ENCODE measurements around the gene REPS2. TPM values are rescaled to one million over a fixed set of nuclear protein-coding genes. Genes with fewer than 3 reads are reported as not detected.

REPS2 gene
- 0.12 and 0.15 TPM in 2 replicates for total RNA-seq (2014; rRNA removed; shearing (Covaris generic))
- not detected in 2 replicates for polyA plus RNA-seq (2014; cell fraction: nucleus; rRNA removed)

DNA sequence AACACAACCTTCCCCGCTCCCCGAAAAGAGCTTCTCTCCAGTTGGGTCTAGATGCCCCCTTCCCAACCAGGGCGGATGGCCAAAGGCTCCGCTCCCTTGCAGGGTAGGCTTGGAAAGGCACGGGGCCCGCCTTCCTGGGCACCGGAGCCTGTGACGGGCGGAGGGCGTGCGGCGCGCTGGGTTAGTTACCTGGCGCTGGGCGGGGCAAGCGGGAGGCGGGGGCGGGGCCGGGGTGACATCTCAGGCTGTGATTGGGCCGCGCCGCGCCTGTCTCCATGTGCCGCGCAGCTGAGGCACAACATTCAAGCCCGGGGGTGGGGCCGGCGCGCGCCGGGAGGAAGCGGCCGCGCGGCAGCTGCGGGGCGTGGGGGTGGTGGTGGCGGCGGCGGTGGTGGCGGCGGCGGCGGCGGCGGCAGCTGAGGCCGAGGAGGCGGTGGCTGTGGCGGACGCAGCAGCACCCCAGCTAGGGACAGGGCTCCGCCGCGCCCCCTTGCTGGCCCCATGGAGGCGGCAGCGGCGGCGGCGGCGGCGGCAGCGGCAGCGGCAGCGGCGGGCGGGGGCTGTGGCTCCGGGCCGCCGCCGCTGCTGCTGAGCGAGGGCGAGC, at the start of gene REPS2:
Gene REPS2, plus strand, starts transcription at position 298 of the 604 bp plus-strand sequence. Its CDS starts 204 bp downstream, at position 502.
- peak; percentile 68 for DNase-seq (ENCODE audit: extremely low read depth, low read depth)

DNA sequence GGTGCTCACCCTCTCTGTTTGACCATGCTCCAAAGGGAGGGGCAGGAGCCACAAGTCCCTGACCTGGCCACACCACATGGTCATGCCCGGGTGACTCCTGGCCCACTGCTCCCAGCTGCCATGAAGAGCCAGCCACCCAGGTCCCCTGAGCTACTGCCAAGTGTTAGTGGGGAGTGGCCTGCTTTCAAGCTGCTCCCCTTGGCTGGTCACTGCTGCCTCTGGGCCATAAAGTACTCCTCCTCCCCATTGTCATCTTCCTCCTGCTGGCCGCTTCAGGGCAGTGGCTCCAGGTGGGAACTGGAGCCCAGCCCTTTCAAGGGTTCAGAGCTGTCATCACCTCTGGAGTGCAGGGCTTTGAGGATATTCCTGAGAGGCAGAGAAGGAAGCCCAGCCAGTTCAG, 49.0 kb upstream of the REPS2 start:
- no peak for DNase-seq (ENCODE audit: extremely low read depth, low read depth)

DNA sequence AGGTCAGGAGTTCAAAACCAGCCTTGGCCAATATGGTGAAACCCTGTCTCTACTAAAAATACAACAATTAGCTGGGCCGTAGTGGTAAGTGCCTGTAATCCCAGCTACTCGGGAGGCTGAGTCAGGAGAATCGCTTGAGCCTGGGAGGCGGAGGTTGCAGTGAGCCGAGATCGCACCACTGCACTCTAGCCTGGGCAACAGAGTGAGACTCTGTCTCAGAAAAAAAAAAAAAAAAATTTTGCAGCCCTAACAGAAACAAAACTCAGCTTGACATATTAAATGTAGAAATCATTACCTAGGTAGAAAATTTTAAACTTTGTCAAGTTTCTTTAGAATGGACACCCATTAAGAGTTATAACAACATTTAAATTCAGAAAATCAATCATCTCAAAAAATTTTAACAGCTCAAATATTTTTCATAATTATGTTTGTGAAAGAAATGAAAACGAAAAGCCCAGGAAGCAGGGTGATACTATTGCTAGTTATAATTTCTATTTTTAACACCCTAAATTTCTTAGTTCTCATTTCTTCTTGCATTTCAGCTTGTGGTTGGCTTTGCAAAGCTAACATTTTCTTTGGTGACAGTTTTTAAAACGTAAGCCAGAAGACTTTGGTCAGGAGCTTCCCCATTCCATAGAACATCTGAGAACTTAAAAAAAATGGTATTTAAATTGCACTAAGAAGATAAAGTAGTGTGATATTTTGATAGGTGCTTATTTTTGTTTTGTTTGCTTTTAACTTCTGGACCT, 43.0 kb upstream of the REPS2 start:
- DNase-seq (ENCODE audit: extremely low read depth, low read depth), result no peak

DNA sequence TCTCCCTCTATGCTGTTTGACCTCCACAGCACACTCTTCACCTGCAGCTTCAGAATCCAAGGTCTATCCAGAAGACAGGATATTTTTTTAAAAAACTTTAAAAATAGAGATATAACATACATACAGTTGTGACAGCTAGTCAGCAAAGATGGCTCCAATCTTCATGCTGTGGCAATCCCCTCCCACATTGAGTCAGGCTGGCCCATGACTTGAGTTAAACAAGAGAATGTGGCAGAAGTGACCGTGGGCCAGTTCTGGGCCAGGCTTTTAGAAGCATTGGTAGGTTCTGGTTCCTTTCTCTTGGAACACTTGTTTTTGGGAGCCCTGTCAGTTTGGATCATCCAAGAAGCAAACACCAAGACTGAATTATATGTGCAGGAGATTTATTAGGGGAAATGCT, 36.1 kb upstream of the REPS2 start:
- DNase-seq (ENCODE audit: extremely low read depth, low read depth), result no peak

DNA sequence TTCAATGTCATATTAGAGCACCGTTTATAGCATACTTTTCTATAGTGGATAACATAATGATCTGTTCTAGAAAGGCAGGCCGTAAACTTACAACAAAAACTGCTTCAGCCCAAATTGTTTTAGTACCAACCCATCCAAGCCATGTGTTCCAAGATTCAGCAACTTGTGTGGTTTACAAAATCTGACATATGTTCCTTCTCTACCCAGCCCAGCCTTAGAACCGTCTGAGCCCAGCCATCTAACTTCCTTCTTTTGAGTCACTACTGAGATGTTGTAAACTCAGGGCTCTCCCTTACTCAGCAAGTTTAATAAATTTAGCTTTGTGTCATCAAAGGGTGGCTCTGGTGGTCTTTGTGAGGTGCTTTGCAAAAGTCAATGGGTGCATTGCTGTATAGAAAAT, 32.4 kb upstream of the REPS2 start:
- no peak for DNase-seq (ENCODE audit: extremely low read depth, low read depth)

DNA sequence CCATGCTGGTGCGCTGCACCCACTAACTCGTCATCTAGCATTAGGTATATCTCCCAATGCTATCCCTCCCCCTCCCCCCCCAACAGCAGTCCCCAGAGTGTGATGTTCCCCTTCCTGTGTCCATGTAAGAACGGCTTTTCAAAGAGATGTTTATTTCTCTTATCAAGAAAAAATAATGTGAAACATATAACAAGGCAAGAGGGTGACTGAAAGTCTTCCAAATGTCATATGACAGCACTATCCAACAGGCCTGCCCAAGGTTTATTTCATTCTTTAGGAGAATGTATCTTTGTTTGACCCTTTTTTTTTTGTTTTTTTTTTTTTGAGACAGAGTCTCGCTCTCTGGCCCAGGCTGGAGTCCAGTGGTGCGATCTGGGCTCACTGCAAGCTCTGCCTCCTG, 29.9 kb upstream of the REPS2 start:
- DNase-seq (ENCODE audit: extremely low read depth, low read depth), result no peak

DNA sequence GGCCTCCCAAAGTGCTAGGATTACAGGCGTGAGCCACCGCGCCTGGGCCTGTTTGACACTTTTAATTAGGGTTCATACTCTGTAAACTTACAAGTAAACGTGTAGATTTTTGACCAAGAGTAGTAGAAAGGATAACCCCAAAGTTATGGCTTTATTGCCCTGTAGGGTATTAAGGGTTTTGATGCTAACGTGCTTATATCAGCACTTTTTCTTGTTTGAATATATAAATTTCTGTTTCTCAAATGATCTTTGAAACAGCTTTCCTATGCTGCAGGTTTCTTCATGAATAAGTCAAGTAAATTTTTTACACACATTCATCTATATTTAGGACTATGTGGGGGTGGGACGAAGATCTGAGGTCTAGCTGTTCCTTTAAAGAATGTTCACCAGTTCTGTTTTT, 29.3 kb upstream of the REPS2 start:
- DNase-seq (ENCODE audit: extremely low read depth, low read depth), result no peak

DNA sequence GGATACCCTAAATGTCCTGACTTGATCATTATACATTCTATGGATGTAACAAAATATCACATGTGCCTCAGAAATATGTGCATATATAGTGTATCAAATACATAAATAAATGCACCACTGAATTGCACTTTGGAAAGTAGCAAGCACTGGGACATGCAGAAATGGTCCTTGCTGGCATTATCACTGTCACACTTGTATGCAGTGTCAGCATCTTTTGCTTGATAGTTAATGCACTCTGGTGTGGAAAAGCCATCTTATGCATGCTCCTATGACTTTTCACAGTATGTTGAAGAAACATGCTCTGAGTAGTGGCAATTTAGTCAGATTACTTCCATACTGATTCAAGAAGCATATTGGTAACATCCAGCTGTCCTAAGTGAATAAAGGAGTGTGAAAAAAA, 27.5 kb upstream of the REPS2 start:
- no peak for DNase-seq (ENCODE audit: extremely low read depth, low read depth)

DNA sequence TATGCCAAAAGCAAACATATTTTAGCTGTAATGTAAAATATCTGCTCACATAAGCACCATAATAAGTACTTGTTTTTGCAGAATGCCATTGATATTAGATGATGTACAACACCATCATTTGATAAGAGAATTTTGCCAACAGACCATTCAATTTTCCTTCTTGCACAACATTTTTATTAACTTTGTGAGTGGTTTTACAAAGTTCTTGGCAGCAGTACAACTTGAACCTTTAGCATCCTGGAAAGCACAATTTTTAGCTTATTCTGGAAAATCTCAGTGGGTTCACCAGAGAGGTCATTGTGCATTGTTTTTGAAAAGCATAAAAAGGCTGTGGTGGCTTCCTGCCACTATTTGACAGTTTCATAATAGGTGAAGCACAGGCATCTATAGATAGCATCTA, 26.4 kb upstream of the REPS2 start:
- no peak for DNase-seq (ENCODE audit: extremely low read depth, low read depth)

DNA sequence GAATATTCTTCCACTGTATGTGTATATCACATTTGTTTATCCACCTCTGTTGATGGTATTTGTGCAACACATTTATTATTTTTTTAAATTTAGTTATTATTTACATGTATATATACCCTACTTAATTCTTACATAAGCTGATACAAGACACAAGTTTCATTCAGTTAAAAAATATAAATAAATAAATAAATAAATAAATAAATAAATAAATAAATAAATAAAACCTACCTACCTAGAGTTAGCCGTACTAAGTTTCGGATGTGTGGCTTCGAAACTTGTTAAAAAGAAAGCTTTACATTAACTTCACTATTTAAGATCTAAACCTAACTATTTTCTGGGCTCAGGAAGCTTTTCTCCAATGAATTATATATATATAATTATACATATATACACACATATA, 23.3 kb upstream of the REPS2 start:
- DNase-seq (ENCODE audit: extremely low read depth, low read depth), result no peak

DNA sequence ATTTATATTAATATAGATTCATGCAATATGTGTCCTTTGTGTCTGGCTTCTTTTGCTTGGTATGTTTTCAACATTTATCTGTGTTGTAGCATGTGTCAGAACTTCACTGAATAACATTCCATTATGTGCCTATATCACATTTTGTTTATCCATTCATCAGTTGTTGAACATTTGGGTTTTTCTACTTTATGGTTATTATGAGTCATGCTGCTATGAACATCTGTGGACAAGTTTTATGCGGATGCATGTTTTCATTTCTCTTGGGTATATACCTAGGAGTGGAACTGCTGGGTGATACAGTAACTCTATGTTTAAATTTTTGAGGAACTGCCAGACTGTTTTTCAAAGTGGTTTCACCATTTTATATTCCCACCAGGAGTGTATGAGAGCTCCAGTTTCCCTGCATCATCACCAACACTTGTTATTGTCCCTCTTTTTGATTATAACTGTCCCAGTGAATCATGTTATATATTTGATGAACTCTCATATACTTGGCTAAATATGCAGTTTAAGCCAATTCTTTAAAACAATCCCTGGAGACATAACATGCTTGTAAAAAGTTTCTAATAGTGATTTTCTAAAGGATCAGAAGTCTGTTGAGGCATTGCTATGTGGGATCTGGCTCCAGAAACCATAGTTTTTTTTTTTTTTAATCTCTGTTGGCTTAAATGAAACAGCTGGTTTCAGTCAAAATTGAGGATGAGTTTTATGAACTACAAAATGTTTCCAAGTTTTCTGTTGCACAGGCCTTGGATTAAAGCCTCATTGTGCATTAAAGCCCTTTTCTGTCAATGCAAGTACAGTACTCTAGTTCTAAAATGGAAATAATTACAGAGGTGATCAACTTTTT, 21.6 kb upstream of the REPS2 start:
- no peak for DNase-seq (ENCODE audit: extremely low read depth, low read depth)

DNA sequence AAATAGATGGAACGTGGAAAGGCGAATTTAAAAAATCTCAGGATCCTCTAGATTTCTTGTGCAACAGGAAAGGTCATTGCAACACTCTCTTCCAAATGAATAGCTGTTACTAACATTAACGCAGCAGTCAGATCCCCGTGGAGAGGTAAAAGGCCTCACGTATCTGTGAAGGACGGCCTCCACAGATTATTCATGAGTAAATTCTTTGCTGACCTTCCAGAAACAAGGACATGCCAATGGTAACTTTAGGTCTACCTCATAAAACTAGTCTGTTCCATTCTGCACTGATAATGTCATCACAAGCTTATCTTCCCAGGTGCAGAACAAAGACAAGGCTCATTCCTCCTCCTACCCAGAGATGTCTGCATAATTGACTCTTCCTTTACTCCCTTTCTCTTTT, 16.1 kb upstream of the REPS2 start:
- no peak for DNase-seq (ENCODE audit: extremely low read depth, low read depth)

DNA sequence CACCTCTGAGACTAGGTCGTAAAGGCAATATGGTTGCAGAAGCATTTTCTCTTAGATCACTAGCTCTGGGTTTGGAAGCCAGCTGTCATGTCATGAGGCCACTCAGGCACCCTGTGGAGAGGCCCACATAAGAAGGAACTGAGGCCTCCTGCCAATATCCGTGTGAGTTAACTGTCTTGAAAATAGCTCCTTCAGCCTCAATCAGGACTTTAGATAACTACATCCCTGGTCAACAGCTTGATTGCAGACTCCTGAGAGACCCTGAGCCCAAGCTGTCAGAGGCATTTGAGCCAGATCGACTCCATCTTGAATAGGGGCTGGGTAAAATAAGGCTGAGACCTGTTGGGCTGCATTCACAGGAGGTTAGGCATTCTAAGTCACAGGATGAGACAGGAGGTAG, 15.1 kb upstream of the REPS2 start:
- DNase-seq (ENCODE audit: extremely low read depth, low read depth), result no peak

DNA sequence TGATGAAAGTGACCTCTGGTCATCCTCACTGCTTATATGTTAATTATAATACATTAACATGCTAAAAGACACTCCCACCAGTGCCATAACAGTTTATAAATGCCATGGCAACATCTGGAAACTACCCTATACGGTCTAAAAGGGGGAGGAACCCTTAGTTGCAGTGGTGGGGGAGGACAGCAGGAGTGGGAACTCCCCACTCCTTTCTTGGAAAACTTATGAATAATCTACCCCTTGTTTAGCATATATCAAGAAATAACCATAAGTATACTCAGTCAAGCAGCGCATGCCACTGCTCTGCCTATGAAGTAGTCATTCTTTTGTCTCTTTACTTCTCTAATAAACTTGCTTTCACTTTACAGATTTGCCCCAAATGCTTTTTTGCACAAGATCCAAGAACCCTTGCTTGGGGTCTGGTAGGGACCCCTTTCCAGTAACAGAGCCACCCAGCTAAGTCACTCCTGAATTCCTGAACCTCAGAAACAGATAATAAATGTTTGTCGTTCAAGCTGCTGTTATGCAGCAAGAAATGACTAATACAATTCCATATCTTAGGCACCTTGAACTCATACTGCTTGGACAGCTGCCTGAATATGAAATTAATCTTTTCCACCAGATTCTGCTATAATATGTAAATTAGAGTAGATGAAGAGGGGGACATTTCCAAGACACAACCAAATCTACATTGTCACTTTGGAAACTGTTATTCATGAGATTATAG, 14.4 kb upstream of the REPS2 start:
- no peak for DNase-seq (ENCODE audit: extremely low read depth, low read depth)

DNA sequence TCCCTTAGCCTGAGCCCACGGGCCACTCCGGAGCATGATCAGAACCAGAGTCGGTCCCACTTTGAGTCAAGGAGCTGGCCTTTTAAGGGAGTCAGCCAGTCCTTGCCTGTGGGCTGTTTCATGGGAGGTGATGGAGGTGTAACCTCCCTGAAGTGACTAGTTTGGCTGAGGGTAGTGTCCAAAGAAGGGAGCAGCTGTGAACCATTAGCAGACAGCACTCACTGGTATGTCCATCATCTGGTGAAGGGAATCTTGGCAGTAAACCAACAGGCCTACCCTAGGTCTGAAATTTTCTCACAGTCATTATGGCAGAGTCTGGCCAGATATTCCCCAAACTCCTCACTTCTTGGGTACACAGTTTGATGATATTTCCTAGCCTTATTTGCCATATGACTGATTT, 12.3 kb upstream of the REPS2 start:
- no peak for DNase-seq (ENCODE audit: extremely low read depth, low read depth)

DNA sequence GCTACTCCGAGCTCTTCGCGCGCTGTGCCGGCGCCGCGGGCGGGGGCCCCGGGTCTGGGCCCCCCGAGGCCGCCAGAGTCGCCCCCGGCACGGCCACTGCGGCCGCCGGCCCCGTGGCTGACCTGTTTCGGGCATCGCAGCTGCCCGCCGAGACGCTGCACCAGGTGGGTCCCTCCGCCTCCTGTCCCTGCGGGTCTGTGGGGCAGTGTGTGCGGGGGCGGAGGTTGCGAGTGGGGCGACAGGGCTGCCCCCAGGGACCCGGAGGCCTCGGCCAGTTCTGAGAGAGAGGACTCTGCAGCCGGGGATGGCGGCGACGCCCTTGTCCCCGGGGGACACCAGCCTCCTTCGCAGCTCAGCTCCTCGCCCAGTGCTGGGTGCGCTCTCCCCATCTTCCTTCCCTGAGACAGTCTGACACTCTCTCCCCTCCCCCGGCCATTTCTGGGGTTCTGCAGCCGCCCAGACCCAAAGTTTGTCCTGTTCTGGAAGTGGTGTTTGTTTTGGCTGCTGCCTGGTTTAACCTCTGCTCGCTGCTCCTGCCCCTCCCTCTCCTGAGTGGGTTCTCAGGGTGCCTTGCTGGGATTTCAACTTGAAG, 609 bp downstream of the REPS2 start:
- DNase-seq (ENCODE audit: extremely low read depth, low read depth), result no peak

DNA sequence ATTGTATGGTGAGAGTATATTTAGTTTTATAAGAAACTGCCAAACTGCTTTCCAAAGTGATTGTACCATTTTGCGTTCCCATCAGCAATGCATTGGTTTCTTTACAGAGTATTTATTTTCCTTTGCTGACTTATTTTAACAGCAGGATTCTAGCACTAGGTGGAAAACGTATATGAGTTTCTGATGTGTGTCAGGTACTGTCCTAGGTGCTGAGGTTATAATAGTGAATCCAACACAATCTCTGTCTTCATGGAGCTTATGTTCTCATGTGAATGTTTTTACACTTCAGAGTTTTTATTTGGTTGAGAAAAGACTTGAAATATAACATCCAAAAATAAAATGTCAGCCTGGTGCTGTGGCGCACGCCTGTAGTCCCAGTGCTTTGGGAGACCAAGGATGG, 4.0 kb downstream of the REPS2 start:
- DNase-seq (ENCODE audit: extremely low read depth, low read depth), result no peak

DNA sequence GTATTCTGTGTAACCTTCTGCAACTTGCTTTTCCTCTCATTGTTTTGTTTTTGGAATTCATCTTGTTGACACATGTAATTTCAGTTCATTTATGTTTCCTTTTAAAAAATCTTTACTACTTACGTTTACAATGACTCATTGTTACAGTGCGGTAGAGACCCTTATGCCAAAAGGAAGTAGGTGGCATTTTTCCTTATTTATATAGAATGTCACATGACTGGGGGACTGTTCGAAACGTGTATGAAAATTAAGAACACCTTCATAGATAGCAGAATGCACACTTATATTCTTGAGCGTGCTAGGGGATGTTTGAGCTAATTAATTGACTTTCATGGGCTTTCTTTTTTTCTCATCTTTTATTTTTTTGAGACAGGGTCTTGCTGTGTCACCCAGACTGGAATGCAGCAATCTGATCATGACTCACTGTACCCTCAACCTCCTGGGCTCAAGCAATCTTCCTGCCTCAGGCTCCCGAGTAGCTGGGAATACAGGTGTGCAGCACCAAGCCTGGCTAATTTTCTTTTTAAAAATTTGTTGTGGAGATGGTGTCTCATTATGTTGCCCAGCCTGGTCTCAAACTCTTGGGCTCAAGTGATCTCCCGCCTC, 7.3 kb downstream of the REPS2 start:
- no peak for DNase-seq (ENCODE audit: extremely low read depth, low read depth)

DNA sequence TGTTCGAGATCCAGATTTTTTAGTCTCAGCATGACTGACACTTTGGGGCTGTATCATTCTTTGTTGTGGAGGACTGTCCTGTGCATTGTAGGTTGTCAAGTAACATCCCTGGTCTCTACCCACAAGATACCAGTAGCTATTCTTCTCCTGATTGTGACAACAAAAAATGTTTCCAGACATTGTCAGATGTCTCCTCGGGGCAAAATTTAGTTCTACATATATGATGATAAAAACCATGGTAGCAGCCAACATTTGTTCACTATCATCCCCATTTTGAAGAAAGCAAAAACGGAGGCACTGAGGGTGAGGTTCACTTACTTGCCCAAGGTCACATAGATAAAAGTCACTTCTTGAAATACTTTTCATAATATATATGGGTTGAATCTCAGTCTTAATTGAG, 11.3 kb downstream of the REPS2 start:
- DNase-seq (ENCODE audit: extremely low read depth, low read depth), result no peak

DNA sequence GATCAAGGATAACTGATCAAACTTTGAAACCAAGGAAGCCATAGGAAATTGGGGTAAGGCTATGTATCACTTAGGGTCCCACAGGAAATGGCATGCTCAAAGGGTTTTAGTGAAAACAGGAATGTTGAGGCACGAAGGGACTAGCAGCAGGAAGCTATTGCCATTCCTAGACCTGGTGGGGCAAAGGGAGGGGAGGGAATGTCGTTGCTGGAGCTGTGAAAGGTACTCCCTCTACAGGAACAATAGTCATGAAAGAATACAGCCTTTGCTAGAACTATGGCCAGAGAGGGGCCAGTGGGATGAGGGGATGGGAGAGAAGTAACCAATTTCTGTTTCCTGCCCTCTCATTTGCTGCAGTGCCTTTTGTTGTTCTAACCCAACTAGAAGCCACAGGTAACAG, 11.9 kb downstream of the REPS2 start:
- DNase-seq (ENCODE audit: extremely low read depth, low read depth), result no peak

Measured in NCI-H460 (cell line).